GM12801 (cell line): ENCODE data around the gene PITPNB.

Source experiments
- CTCF ChIP-seq: IDR thresholded peaks from one replicate; pipeline ENCODE4 v1.5.1; 2011; ENCODE audit warnings: control low read depth; ENCODE audit not compliant: insufficient read length; ENCODE audit errors: extremely low read depth

PITPNB gene

DNA sequence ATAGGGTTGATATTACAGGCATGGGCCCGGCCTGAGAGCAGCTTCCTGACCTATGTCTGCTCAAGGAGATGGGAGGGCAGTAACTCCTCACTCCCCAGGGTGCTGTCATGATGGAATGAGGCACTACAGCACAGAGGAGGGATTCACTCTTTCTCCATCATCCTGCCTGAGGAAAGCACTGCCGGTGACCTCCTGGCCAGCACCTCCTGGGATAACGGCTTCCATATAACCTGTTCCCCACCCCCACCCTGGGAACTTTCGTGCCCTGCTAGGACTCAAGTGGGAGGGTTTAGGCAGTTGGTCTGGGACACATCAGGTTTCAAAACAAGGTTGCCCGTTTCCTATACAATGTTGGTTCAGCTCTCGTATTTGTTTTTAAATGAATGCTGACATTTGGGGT, 74.8 kb downstream of the PITPNB start:
- TF ChIP-seq CTCF: no peak

DNA sequence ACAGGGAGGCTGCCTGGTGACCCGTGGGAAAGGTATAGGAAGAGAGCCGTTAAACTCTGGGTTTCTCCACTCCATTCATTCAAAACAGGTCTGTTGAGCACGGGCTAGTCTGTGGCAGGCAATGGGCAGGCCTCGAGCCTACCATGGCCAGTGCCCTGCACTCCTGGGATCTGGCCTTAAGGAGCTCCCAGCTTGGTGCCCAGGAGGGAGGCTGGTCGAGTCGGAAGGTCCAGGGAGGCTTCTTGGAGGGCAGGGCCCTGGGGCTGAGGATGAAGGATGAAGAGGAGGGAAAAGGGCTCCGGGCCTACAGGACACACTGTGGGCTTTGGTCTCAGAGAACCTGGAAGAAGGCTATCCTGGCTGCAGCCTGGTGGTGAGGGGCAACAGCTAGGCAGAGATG, 75.6 kb downstream of the PITPNB start:
- no peak for TF ChIP-seq CTCF

- TF ChIP-seq CTCF: no peak
Observed at GRCh38 chr22:27842669-27843431, 76.2 kb downstream of the PITPNB start.

GRCh38 chr22:27842201-27842600, 76.9 kb downstream of the PITPNB start:
- no peak for TF ChIP-seq CTCF

DNA sequence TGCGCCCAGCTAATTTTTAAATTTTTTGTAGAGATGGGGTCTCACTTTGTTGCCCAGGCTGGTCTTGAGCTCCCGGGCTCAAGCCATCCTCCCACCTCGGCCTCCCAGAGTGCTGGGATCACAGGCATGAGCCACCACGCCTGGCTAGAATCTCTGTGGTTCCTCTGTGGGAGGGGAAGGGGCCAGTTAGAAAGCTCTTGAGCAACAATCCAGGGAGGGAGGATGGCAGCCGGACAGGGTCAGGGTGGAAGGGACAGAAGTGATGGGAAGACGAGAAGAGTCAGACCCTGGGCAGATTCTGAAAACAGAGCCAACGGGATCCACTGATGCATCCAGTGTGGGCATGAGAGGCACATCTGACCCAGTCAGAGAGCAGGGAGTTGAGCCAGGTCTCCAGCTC, 78.6 kb downstream of the PITPNB start:
- no peak for TF ChIP-seq CTCF

- no peak for TF ChIP-seq CTCF
Observed at GRCh38 chr22:27839057-27839660, 79.9 kb downstream of the PITPNB start.

DNA sequence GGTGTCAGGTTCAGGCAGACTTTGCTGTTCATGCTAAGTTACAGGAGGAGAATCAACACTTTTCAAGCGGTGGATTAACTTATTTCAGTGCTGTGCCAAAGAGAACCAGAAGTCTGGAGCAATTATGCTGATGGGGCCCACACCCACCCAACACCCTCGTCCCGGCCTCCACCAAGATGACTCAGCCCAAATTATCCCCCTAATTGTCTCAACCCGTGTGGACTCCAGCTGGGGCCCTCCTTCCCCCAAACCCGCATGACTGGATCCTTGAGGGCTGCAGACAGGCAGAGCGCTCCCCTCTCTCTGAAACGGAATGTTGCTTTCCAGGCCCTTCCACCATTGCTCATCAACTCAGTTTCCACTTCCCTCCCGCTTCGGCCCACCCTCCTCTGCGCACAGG, 82.9 kb downstream of the PITPNB start:
- TF ChIP-seq CTCF: no peak
